Measurements from ENCODE around the gene ZSCAN22.

- TF ChIP-seq, protein P1, sequence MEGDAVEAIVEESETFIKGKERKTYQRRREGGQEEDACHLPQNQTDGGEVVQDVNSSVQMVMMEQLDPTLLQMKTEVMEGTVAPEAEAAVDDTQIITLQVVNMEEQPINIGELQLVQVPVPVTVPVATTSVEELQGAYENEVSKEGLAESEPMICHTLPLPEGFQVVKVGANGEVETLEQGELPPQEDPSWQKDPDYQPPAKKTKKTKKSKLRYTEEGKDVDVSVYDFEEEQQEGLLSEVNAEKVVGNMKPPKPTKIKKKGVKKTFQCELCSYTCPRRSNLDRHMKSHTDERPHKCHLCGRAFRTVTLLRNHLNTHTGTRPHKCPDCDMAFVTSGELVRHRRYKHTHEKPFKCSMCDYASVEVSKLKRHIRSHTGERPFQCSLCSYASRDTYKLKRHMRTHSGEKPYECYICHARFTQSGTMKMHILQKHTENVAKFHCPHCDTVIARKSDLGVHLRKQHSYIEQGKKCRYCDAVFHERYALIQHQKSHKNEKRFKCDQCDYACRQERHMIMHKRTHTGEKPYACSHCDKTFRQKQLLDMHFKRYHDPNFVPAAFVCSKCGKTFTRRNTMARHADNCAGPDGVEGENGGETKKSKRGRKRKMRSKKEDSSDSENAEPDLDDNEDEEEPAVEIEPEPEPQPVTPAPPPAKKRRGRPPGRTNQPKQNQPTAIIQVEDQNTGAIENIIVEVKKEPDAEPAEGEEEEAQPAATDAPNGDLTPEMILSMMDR (IDR thresholded peaks at IDR 0.05) = no peak
- no peak for TF ChIP-seq E2F1 (CRISPR knock-in tag; IDR thresholded peaks at IDR 0.05)
Measured at GRCh38 chr19:58351558-58351878, 24.7 kb downstream of the ZSCAN22 start.
